ENCODE data around the gene CCL19.

The CCL19 gene

DNA sequence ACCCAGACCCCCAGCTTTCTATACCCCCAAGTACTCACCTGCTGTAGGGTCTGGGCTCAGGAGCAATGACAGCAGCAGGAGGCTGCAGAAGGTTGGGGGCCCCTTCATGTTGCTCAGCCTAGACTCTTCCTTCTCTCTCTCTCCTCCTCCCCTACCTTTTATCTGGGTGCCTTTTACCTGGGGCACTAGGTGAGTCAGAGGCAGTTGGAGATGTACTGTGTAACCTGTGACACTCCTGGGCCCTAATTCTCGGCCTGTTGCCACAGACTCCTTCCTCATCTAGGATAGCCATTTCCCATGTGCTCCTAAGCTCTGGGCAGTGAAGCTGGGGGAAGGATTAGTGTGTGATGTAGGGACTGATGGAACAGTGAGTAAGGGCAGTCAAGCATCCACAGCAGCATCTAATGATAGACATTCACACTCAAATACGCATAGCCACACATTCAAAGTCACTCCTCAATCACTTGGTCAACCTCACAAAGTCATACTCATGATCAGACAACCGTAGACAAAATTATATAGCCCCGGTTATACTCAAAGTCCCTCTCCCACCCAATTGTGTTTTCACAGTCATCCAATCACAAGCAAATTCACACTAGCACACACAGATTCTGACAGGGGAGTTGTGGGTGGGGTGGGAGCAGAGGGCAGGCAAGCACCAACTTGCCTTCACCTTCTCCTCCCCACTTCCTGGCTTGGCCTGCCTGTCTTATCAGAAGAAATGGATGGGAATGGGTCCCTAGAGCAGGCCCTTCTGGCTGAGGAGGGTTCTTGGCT lies 28.4 kb downstream of the CCL19 start, which contains the start of gene CCL27:
TSS of gene CCL27 (minus strand) at position 132 of the 777 bp plus-strand sequence. CDS start at position 108, 24 bp downstream.
- no peak for DNase-seq

DNA sequence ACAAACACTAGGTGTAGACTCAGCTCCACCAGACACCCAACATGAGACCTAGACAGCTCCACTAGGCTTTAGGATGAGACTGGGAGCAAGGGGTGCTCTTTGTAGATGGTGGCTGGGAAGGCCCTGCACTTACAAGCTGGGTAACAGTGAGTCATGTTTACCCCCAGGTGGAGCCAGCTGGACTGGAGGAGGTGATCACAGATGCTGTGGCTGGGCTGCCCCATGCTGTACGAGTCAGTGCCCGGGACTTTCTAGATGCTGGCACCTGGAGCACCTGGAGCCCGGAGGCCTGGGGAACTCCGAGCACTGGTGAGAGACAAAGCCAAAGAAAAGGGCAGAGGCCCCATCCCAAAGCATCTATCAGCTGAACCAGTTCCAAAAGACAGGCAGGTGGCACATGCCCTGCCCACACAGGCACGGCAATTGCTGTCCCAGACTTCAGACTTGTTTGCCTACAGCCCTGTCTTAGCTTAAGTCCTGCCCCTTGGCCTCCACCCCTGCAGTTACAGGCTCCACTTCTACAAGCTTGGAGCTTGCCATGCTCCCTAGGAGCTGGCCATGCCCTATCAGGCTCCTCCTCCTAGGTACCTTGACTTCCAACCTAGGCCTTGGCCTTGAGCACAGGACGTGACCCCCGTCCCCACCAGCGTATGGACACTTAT lies 31.4 kb downstream of the CCL19 start:
- no peak for DNase-seq

DNA sequence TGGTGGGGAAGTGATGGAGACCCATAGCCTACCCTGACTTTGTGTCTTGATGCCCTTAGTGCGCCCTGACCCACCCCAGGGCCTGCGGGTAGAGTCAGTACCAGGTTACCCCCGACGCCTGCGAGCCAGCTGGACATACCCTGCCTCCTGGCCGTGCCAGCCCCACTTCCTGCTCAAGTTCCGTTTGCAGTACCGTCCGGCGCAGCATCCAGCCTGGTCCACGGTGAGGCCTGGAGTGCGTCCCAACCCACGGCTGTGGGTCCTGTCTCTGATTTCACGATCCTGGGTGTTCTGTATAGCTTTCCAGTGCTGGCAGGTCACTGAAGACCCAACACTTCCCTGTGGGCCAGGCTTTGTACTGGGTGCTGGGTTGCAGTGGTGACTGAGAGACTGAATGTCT lies 32.6 kb downstream of the CCL19 start:
- DNase-seq: no peak

DNA sequence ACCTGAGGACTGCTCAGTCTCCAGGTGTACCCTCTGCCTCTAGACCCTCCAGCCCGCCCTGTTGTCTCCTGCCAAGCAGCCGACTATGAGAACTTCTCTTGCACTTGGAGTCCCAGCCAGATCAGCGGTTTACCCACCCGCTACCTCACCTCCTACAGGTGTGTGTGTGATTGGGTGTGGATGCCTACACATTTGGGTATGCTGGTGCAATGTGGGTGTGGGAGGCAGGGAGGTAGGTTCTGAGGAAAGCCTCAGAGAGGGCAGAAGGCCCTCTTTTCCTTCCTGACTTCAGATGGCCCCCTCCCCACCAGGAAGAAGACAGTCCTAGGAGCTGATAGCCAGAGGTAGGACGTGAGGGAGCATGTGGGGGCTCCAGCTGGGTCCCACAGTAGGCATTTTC lies 34.1 kb downstream of the CCL19 start:
- DNase-seq: no peak

DNA sequence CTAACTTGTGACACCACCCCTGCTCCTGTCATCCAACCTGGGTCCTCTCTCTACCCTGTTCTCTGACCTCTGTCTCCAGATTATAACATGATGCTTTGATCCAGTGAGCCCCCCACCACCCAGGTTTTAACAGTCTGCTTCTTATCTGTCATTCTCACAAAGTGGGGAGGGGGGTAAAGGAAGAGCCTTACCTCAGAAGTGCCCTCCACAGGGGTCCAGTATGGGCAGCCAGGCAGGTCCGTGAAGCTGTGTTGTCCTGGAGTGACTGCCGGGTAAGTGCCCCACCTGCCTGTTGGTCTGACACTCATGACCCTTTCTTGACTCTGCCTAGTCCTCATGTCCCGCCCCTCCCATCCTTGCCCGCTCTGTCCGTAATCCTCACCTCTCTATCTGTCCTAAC lies 35.7 kb downstream of the CCL19 start:
- DNase-seq: no peak

DNA sequence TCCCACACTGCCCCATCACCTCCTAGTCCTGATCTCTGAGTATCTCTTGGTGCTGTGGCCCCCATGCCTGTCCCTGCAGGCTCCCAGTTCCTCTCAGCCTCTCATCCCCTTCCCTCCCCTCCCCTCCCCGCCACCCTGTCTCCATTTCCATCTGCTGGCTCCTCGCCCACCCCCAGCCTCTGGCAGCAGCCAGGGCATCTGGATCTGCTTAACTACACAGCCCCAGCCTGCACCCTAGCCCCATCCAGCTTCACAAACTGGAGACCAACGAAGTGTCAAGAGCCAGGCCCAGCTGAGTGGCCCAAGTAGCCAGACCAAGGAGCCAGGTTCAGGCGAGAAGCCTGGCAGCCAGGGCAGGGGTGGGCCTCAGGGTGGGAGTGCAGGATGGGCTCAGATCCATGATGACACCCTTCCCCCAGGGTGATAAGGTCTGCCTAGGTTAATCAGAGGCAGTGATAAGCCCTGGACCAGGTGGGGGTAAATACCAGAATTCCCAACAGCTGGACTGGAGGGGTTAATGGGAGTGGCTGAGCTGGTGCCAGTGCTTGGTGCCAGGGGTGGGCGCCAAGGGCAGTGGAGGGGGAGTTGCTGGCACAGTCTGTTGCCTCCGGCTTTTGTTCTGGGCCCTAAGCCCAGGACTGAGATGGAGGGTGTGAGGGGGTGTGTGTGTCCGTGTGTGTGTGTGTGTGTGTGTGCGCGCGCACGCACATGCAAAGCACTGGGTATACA lies 36.6 kb downstream of the CCL19 start:
- DNase-seq: peak; percentile 39

DNA sequence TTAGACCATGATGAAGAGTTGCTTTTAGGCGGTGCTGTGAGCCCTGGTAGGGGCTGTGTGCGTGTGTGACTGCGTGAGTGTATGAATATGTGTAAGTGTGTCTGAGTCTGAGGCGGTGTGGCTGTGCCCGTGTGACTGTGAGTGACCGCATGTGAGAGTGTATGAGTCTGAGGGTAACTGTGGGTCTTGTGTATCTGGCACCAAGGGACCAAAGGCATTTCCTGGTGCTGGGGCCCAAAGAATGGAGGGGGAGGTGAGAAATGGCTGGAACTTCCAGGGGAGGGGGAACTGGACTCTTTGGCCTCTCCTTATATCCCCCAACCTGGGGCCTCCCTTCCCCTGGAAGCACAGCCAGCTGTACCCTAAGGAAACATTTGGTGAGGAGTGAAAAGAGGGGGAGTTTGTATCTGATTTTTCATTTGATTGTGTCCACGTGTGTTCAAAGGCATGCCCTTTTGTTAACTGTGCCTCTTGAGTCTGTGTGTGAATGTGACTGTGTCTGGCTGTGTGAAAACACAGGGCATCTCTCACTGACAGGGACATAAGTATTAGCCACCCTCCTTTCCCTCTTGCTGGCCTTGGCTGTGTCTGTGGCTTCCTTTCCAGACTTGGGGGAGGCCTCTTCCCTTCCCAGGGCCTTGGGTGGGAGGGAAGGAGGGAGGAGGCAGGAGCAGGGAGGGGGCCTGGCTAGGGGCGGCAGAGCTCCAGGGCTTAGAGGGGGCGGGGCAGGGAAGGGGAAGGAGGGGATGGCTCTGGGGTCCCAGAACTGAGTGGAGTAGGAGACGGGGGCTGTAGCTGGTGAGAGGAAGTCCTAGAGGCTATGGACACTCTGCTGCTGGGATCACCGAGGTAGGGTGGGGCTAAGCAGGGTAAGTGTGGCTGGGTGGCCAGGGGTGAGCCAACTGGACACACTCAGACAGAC lies 37.7 kb downstream of the CCL19 start:
- peak; percentile 57 for DNase-seq

DNA sequence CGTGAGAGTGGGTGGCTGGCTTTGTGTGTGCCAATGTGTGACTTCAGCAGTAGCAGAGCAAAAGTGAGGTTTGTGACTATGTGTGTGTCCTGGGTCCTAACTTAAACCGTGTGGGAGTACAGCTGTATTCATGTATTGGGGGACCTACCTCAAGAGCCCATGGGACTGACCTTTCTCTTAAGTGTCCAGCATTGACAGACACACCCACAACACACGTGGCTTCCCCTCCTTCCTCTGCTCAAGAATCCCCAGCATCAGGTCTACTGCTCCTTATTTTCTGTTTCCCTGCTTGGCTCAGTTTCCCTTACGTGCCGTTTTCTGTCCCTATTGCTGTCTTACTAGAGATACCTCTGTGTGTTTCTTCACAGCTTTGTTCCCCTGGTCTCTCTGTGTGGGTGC lies 38.5 kb downstream of the CCL19 start:
- DNase-seq: no peak

DNA sequence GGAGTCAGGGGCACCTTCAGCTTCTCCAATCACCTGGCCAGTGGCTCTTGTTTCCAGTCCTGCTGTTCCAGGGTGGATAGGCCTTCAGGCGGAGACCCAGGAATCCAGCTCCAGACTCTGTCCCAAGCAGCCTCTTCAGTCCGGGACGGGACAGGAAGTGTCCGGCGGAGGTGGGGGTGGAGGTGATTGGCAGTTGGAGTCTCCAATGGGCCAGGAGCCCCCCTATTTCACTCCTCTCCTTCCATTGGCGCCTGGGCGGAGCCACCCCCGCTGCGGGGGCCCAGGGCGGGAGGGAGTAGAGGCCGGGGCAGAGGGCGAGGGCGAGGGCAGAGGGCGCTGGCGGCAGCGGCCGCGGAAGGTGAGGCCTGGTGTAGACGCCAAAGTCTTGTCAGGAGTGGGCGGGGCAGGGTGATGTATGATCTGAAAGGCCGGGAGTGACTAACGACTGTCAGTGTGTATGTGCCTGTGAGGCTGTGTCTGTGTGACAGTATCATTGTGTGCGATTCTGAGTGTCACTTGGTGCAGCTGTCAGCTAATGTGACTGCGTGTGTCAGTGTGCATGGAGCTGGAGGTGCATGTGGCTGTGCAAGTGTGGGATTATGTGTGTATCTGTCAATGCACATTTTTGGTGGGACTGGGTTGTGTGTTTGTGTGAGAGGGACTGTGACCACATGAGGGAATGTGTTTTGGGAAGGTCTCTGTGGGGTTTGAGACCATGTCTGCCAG lies 39.0 kb downstream of the CCL19 start, which contains the start of gene IL11RA:
TSS of gene IL11RA (plus strand) at position 310 of the 726 bp plus-strand sequence. CDS start 3,033 bp downstream, outside the sequence.
- DNase-seq: peak; percentile 80

DNA sequence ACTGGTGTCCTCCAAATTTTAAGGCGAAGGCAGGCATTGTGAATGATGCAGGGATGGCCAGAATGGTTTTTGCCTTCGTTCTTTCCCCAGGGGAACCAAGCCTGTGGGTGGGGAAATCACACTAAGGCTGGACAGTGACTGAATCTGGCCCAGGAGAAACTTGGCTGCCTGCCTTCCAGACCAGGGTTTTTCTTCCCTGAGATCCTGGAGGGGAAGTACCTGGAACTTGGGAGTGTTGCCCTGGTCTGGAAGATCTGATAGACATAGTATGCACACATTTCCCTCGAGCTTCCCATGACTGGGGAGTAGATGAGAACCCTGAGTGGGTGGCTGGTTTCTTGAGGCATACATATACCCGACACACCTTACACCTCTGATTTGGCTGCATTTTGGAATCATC lies 39.8 kb downstream of the CCL19 start:
- no peak for DNase-seq

DNA sequence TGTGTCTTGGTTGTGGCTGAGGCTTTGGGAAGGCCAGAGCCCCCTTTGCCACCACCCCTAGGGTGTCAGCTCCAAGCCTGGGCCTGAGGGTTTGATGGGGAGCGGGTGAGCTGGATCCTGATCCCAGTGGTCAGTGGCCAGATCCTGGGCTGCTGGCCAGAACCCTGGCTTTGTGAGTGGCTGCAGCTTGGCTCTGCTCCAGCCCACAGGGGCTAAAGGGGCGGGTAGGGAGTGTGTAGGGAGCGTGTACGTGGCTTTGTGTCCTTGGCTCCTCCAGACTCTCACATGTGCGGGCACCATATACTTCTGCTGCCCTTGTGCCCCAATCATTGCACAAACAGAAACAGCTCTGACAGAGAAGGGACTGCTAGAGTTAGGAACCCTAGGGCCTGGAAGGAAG lies 40.3 kb downstream of the CCL19 start:
- no peak for DNase-seq

DNA sequence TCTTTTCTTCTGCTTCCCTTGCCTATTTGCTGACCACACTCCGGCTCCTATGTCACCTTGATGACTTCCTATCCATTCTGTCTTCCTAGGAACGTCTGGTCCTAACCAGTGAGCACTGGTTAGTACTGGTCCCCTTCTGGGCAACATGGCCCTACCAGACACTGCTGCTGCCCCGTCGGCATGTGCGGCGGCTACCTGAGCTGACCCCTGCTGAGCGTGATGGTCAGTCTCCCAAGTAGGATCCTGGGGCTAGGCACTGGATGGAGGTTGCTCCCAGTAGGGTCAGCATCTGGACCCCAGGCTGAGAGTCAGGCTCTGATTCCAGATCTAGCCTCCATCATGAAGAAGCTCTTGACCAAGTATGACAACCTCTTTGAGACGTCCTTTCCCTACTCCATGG lies 42.4 kb downstream of the CCL19 start:
- DNase-seq: no peak

DNA sequence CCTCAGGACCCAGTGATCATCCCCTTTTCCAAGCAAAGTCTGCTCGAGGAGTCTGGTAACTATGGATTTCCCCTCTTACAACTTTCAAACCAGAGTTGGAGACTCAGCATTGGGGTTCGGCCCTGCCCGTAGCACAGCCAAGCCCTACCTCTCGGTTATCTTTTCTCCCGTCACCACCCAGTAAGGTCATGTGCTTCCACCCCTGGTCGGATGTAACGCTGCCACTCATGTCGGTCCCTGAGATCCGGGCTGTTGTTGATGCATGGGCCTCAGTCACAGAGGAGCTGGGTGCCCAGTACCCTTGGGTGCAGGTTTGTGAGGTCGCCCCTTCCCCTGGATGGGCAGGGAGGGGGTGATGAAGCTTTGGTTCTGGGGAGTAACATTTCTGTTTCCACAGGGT lies 43.4 kb downstream of the CCL19 start:
- DNase-seq: no peak

DNA sequence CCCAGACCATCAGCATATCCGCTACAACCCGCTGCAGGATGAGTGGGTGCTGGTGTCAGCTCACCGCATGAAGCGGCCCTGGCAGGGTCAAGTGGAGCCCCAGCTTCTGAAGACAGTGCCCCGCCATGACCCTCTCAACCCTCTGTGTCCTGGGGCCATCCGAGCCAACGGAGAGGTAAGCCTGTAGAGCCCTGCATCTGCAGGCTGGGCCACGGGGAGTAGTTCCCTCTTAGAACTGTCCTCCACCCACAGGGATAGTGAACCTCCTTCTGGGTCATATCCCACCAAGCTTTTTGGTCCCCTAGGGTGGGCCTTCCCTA lies 44.0 kb downstream of the CCL19 start:
- no peak for DNase-seq

DNA sequence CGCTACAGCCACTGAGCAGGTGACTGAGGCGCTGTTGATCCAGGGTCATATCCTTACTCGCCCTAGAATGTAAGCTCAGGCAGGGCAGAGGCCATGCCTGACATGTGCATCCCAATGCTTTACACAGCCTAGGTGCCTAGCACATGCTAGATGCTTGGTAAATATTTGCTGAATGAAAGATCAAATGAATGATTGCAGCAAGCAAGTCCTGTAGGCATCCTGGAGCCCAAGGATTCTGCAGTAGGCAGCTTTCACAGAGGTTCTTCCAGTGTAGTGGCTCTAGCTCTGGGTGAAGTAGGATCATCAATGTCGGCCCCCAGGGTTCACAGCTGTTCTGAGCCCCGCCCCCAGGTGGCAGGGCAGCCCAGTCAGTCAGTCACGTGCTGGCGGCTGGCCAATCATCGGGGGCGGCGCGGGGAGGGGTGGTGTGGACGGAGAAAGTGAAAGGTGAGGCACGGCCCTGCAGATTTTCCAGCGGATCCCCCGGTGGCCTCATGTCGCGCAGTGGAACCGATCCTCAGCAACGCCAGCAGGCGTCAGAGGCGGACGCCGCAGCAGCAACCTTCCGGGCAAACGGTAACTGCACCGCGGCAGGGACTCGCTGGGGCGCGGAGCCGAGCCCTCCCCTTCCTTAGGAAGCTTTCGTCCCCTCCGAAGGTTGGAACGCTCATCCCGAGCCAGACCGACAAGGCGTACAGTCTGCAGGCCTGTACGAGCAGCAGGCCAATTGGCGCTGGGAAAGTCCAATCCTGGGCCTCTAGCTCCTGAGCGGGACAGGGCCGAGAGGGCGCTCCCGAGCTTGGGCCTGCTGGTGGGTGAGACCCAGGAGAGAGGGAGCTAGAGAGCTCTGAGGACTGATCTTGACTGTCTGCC lies 44.6 kb downstream of the CCL19 start, which contains the start of gene GALT:
TSS of gene GALT (plus strand) at position 465 of the 873 bp plus-strand sequence. CDS start at position 495, 30 bp downstream.
- peak; percentile 94 for DNase-seq

DNA sequence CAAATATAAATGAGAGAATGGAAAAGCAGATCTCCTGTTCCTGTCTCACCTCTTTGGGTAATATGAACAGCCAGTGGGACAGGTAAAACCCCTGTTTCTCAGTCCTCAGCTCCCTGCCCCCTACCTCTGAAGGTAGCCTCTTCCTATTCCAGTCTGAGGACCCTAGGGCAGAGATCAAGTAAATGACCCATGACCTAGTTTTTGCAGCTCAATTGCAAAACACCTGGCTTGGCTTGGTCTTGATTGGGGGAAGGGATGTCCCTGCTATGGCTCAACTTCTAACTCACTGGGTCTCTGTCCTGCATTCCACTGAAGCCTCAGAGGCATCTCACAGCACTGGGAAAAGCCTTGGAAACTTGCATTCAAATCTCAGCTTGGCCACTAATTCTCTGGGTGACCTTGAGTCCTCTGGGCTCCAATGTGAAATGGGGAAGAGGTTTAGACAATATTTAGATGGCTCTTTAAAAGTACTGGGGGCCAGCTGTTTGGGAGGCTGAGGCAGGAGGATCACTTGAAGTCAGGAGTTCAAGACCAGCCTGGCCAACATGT lies 46.2 kb downstream of the CCL19 start:
- DNase-seq: no peak

DNA sequence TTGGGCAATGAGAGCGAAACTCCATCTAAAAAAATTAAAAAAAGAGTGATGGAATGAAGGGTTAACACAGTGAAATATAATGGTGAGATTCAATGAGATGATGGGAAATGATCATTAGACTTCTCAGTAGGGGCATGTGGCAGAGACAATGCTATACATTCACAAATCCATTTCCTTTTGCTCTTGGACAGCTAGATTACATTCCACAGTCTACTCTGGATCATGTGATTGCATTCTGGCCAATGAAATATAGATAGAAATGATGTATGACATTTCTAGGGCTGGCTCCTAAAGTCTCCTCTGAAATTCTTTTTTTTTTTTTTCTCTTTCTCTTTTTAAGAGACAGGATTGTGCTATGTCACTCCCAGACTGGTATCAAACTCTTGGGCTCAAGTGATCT lies 48.4 kb downstream of the CCL19 start:
- no peak for DNase-seq
